HT1080 (cell line): ENCODE results near the gene POLR1A. TPM values are rescaled to one million over a fixed set of nuclear protein-coding genes. Genes with fewer than 3 reads are reported as not detected.
"Not testable (repeated sequence)": the region's sequence is repeated elsewhere in the genome, so short reads cannot be mapped to it uniquely, and the experiment has no call there.

Source experiments
- DNase-seq: peaks from one replicate; pipeline ENCODE4 v3.0.0-alpha.2; 2015; ENCODE audit warnings: low read depth
- total RNA-seq: library from RNA; depleted of rRNA; stranded (reverse); fragments of >200 nt; shearing (Covaris generic); gene quantifications from 2 replicates; pipeline ENCODE4 v1.2.3, GENCODE V29; 2014

Gene POLR1A
- total RNA-seq, 1 experiment from 2014 or later, result 19.3 TPM

GRCh38 chr2:85999061-85999831, 106.4 kb downstream of the POLR1A start:
- no peak for DNase-seq

GRCh38 chr2:85998071-85998991, 107.4 kb downstream of the POLR1A start:
- DNase-seq, result no peak

GRCh38 chr2:85997017-85997970, 108.4 kb downstream of the POLR1A start:
- DNase-seq, result no peak

- no peak for DNase-seq
Measured at GRCh38 chr2:85996591-85996990, 109.1 kb downstream of the POLR1A start.

GRCh38 chr2:85995648-85996529, 109.8 kb downstream of the POLR1A start:
- no peak for DNase-seq

- DNase-seq, result no peak
Measured at GRCh38 chr2:85994897-85995647, 110.6 kb downstream of the POLR1A start.

GRCh38 chr2:85994421-85994777, 111.3 kb downstream of the POLR1A start:
- DNase-seq, result no peak

GRCh38 chr2:85992611-85993010, 113.1 kb downstream of the POLR1A start:
- DNase-seq, result no peak

- not testable (repeated sequence) for DNase-seq
Measured at GRCh38 chr2:85992053-85992452, 113.6 kb downstream of the POLR1A start.

- no peak for DNase-seq
Measured at GRCh38 chr2:85990084-85990483, 115.6 kb downstream of the POLR1A start.

- DNase-seq, result no peak
Measured at GRCh38 chr2:85989288-85989865, 116.3 kb downstream of the POLR1A start.

- no peak for DNase-seq
Measured at GRCh38 chr2:85988914-85989270, 116.8 kb downstream of the POLR1A start.

- DNase-seq, result no peak
Measured at GRCh38 chr2:85988175-85988913, 117.3 kb downstream of the POLR1A start.

GRCh38 chr2:85987266-85988174, 118.2 kb downstream of the POLR1A start:
- no peak for DNase-seq

- DNase-seq, result no peak
Measured at GRCh38 chr2:85986121-85986520, 119.6 kb downstream of the POLR1A start.

GRCh38 chr2:85984788-85985187, 120.9 kb downstream of the POLR1A start:
- no peak for DNase-seq

- no peak for DNase-seq
Measured at GRCh38 chr2:85983766-85984165, 121.9 kb downstream of the POLR1A start.
